ENCODE data around the gene PSMB7.

DNA sequence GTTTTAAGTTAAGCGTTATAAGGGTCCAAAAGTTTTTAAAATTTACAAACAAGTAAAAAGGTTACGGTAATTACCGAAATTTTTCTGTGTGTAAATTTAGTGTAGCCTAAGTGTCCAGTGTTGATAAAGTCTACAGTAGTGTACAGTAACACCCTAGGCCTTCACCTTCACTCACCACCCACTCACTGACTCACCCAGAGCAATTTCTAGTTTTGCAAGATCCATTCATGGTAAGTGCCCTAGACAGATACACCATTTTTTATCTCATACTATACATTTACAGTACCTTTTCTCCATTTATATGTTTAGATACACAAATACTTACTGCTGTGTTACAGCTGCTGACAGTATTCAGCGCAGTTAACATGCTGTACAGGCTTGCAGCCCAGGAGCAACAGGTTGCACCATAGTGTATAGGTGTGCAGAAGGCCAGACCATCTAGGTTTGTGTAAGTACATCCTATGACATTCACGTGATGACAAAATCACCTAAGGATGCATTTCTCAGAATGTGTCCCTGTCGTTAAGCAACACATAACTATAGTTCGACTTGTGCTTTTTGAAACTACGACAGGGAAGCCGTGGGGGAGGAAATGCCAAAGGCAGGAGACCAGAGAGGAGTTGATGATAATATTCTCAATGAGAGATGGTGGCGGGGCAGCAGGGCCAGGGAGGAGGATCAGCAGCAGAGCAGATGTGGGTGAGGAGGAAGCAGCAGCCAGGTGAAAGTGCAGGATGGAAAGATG is 48.6 kb downstream of the PSMB7 start:
- TF ChIP-seq, protein P1, sequence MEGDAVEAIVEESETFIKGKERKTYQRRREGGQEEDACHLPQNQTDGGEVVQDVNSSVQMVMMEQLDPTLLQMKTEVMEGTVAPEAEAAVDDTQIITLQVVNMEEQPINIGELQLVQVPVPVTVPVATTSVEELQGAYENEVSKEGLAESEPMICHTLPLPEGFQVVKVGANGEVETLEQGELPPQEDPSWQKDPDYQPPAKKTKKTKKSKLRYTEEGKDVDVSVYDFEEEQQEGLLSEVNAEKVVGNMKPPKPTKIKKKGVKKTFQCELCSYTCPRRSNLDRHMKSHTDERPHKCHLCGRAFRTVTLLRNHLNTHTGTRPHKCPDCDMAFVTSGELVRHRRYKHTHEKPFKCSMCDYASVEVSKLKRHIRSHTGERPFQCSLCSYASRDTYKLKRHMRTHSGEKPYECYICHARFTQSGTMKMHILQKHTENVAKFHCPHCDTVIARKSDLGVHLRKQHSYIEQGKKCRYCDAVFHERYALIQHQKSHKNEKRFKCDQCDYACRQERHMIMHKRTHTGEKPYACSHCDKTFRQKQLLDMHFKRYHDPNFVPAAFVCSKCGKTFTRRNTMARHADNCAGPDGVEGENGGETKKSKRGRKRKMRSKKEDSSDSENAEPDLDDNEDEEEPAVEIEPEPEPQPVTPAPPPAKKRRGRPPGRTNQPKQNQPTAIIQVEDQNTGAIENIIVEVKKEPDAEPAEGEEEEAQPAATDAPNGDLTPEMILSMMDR (conservative IDR thresholded peaks at IDR 0.05; ENCODE audit: low read depth, low read length), result no peak
- TF ChIP-seq EZH2 (IDR thresholded peaks at IDR 0.05; ENCODE audit: borderline replicate concordance, low read depth, low read length, poor library complexity, severe bottlenecking), result no peak
